Measurements from ENCODE around the gene PSMB1.

- TF ChIP-seq CTCF (IDR thresholded peaks at IDR 0.05) (no peak), POLR2A (IDR thresholded peaks at IDR 0.05) (no peak), POLR2AphosphoS5 (IDR thresholded peaks at IDR 0.05) (no peak)
Observed at GRCh38 chr6:170537329-170537728, 15.8 kb downstream of the PSMB1 start.
